Dermis microvascular lymphatic vessel endothelial cell (primary cell): ENCODE results near the gene CA12. TPM values are rescaled to one million over a fixed set of nuclear protein-coding genes. Genes with fewer than 3 reads are reported as not detected.
"Not testable (repeated sequence)": the region's sequence is repeated elsewhere in the genome, so short reads cannot be mapped to it uniquely, and the experiment has no call there.

ENCODE experiments used
- DNase-seq, 2 donors: peaks; one replicate each; pipeline versions ENCODE4 v3.0.0 to v3.0.0-alpha.2; 2010; ENCODE audit warnings: low read depth in 2 of 2
- total RNA-seq: library from RNA; depleted of rRNA; stranded (reverse); fragments of >200 nt; gene quantifications from 2 replicates; pipeline ENCODE4 v1.2.1, GENCODE V29; 2014

CA12 gene
- total RNA-seq, 1 donor from 2014 or later: 0.13 TPM

GRCh38 chr15:63339006-63339766 lies 42.5 kb downstream of the CA12 start:
- no peak for DNase-seq

DNA sequence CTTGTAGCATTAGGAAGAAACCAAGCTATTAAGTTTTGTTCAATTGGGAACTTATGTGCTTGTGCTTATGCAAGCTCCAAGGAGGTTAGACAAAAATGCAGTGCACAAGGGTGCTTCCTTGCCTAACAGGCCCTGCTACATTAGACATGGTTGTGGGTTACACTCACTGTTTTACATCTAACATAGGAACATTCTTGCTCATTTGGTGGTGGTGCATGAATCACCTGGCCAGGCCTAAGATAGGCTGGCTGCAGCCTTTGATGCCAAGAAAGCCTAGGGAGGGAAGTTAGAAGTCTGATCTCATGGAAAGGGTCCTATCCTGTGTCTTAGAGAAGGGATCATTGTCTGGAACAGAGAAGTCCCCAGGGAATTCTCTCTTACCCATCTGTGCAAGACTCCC lies 43.5 kb downstream of the CA12 start:
- DNase-seq: no peak

DNA sequence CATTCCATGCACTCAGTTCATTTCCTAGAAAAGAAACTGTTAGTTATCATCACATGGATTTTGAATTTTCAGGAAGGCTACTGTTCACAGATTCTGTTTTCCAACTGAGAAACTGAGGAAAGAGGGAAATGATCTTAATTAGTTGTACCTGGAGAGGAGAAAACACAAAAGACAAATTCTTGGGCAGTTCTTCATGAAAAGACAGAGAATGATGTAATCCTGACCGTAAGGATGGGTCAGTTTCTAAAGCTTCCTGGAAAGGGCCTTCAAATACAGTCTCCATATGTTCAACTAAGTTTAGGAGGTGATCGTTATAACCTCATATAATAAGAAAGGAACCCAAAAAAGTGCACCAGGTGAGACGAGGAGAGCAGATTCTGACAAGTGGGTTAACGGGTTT lies 44.6 kb downstream of the CA12 start:
- no peak for DNase-seq

DNA sequence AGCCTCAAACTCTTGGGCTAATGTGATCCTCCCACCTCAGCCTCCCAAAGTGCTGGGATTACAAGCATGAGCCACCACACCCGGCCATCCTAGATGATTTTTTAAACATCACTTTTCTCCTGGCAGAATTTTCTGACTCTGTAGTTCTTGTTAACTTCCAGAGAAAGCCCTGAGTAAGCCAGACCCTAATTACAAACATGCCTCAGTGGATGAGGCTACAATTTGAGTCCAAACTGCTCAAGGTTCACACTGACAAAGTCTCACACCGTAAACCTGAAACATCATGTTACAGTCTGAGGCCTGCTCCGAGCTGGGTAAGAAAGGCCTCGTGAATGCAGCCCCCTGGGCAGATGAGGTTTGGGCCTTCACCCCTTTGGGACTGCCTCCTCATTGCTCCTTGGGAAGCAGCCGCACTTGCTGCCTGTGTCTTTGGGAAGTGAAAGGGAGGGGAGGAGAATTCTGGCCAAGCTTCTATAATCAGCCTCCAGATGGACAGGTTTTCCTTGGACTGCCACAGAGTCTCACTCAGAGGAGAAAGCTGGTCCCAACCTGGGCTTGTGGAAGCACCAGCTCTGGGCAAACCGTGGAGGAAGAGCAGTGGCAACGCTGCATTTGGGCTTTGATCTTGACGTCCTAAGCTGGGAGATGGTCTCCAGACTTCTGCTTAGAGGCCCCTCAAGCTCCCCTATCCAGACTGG lies 46.0 kb downstream of the CA12 start:
- no peak for DNase-seq

DNA sequence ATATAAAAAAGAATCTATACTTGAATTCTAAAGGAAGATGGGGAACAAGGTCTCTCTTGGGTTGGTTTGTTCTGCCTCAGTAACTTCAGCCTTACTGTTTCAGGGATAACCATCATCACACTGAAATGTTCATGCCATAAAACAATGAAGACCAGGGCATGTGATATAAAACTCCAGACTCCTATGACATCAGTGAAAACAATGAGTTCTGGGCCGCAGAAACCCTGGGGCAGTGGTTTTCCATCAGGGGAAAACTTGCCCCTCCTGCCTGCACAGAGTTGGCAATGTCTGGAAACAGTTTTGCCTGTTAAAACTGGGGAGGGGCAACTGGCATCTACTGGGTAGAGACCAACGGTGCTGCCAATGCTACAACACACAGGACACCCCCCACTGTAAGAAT lies 46.8 kb downstream of the CA12 start:
- DNase-seq: peak in 1 of 2 donors; percentile 21

GRCh38 chr15:63332367-63333124 lies 49.1 kb downstream of the CA12 start:
- peak in 1 of 2 donors; percentile 86 for DNase-seq

DNA sequence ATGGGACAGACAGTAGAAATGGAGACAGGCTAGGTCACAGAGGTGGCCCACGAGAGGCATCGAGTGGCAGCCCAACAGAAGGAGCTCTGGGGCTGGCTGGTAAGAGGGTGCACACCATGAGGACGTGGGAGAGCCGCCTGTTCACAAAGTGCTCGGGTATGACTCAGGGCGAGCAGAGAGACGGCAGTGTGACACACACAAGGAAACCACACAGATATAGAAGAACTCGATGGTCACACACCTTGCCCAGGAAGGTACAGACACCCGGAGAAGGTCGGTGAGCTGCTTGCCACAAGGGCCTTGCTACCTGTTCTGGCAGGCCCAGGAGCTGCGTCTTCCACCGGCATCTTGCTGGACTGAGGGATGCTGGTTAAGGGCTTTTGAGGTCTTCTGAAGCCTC lies 50.2 kb downstream of the CA12 start:
- no peak for DNase-seq

DNA sequence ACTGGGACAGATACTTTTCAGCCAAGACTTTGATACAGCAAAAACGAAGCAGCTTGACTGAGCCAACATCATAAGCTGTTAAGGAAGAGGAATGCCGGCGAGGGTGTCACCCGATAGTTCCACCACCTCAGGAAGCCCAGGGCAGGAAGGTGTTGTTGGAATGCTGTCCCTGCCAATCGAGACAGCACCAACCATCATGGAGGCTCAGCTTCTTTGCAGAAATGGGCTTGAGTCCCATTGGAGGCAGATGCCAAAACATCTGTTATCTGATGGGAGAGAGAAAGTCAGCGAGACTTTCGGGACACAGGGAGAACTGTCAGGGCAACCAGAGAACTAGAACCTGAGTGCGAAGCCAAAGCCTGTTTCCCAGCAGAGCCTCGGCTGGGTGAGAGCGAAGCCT lies 50.7 kb downstream of the CA12 start:
- no peak for DNase-seq

- DNase-seq: no peak
These were observed 51.9 kb downstream of the CA12 start for GRCh38 chr15:63329567-63330350.

DNA sequence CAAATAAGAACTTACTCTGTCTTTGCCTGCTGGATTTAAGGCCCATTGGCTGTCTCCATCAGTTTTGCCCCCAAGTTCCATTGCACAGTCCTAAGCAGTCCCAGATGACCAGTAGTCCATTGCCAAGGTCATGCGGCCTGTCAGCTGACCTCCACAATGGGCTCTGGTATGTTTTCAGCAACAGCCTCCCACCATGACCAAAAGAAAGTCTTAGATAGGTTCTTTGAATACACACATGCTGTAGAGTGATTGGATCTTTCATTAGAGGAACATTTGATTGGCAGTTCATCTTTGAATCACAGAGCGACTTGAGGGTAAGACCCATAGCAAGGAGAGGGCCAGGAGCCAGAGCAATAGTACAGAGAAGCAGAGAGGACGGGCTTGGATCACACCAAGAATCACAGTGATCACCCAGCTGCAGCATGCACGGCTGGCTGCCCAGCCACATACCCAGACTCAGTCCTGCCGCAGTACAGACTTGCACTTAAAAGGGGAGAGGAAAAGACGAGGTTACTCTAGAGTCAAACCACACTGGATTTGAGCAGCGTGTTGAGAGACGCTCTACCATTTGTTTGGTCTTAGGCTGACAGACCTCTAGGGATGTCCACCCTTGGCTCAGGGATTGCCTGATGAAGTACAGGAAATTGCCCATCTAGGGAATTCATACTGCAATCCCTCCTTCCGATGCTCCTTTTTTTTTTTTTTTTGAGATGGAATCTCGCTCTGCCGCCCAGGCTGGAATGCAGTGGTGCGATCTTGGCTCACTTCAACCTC lies 53.8 kb downstream of the CA12 start:
- no peak for DNase-seq

DNA sequence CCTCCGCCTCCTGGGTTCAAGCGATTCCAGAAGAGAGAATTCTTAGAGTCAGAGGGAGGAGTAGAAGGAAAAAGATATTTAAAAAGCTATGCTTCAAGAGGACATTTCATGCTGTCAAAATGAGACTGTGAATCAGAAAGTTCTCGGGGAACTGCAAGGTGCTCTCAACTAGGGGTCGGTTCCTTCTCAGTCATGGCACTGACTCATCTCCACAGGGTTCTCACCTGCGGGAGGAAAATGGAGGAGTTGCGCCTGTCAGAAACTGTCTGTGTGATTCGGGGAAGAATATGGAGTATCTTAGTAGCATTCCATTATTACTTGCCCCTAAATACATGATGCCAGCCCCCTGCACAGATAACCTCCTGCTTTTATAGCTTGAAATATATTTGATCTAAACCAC lies 56.9 kb downstream of the CA12 start:
- DNase-seq: no peak

- no peak for DNase-seq
These were observed 57.7 kb downstream of the CA12 start for GRCh38 chr15:63323798-63324563.

DNA sequence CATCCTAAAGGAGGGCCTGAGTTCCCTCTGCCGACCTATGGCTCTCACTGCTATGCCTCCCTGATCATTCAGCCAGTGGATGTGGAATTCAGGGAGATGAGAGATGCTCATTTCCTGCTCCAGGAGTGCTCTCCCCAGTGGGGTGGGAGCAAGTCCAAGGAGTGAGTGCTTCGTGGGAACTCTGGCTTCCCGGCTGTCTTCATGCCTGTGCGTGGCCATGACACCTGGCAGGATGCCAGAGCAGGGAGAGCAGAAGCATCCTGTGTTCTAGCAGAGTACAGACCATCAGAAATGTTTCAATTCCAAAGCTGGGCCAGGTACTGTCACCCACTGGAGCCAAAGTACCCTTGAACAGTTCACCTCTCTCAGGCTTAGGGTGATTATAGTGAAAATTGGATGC lies 59.1 kb downstream of the CA12 start:
- peak; percentile 20 to 73 for DNase-seq

- no peak for DNase-seq
These were observed 60.2 kb downstream of the CA12 start for GRCh38 chr15:63321462-63321861.

DNA sequence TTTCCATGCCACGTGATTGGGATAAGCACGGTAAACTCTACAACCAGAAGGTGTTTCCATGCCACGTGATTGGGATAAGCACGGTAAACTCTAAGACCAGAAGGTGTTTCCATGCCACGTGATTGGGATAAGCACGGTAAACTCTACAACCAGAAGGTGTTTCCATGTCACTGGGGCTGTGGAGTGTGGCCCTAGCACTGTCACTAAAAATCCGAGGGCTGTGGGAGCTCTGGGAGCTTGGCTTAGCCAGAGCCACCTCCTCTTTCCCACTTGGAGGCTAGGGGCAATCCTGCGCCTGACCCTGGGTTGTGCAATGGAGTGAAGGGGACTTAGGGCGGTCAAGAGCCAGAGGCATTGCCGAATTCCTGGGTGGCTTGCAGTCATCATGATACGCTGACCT lies 60.7 kb downstream of the CA12 start:
- not testable (repeated sequence) for DNase-seq

DNA sequence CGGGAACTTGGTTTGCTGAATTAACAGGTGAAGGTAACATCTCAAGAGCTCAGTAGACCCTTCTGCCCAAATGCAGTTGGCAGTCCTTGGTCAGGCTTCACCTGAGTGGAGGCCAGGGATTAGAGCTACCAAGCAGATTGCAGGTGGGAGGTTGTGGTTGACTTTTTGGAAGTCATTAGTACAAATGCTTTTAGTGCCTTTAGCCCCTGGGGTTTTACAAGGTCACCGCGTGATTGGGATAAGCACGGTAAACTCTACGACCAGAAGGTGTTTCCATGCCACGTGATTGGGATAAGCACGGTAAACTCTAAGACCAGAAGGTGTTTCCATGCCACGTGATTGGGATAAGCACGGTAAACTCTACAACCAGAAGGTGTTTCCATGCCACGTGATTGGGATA lies 61.2 kb downstream of the CA12 start:
- not testable (repeated sequence) for DNase-seq

DNA sequence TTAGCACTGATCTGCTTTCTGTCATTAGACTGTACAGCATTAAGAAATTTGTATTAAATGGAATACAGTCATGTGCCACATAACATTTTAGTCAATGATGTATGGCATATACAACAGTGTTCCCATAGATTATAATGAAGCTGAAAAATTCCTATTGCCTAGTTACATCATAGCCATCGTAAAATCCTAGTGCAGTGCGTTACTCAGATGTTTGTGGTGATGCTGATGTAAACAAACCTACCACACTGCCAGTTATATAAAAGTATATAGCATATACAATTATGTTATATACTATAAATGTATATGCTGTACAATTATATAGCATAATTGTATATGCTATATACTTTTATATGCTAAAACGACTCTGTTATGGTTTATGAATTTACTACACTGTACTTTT lies 62.6 kb downstream of the CA12 start:
- DNase-seq: no peak

DNA sequence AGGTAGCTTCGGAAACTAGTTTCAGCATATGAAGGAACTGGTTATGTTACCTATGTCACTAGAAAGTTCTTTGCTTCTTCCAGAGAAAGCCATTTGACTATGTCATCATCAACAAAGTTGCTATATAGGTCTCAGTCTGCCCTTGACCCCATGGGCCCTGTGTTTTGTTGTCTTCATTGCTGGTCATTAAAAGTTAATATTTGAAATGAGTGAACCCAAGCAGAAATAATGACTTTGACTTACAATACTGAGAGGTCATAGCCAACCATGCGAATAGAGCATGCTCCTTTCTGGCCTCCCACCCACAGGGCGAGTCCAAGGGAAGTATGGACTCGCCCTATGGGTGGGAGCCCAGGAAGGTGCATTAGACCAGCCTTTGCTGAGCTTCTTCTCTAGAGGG lies 63.3 kb downstream of the CA12 start:
- DNase-seq: no peak

DNA sequence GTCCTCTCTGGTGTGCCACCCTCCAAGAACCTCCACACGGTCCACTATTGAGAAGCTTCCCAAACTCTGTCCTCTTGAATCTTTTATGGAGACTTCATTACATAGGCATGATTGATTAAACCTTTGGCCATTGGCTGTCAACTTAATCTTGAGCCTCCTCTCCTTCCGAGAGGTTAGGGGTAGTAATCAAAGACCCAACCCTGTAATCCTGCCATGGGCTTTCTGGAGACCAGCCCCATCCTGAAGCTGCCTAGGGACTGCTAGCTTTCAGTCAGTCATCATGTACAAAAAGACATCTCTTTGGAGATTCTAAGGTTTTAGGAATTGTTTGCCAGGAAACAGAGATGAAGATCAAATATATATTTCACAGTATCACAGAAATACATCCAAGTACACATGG lies 67.2 kb downstream of the CA12 start:
- no peak for DNase-seq

- no peak for DNase-seq
These were observed 67.8 kb downstream of the CA12 start for GRCh38 chr15:63313825-63314224.
